SW 1271 (cell line): ENCODE results near the gene YIPF2.
A peak's percentile ranks its signal among the peaks of the same experiment; 100 is the strongest.
"Not testable (repeated sequence)": the region's sequence is repeated elsewhere in the genome, so short reads cannot be mapped to it uniquely, and the experiment has no call there.

Experiments used
- DNase-seq, 2 experiments: peaks; one replicate each; lab custom pipeline; 2025; lab: John Stamatoyannopoulos, UW

The YIPF2 gene

GRCh38 chr19:10941649-10942048, 13.2 kb upstream of the YIPF2 start:
- not testable (repeated sequence) for DNase-seq

- DNase-seq: peak in 1 of 2 experiments; percentile 76
Measured at GRCh38 chr19:10936661-10937084, 8.2 kb upstream of the YIPF2 start.

- no peak for DNase-seq
Measured at GRCh38 chr19:10935371-10936059, 7.1 kb upstream of the YIPF2 start.

GRCh38 chr19:10929402-10929794, 959 bp upstream of the YIPF2 start:
- DNase-seq: no peak

GRCh38 chr19:10927730-10928562, 493 bp downstream of the YIPF2 start:
- DNase-seq: no peak

- DNase-seq: no peak
Measured at GRCh38 chr19:10924597-10924996, 3.8 kb downstream of the YIPF2 start.

- no peak for DNase-seq
Measured at GRCh38 chr19:10923260-10924112, 5.0 kb downstream of the YIPF2 start.

- DNase-seq: no peak
Measured at GRCh38 chr19:10922638-10923014, 5.8 kb downstream of the YIPF2 start.

GRCh38 chr19:10921910-10922637, 6.4 kb downstream of the YIPF2 start:
- no peak for DNase-seq

GRCh38 chr19:10921199-10921909, 7.1 kb downstream of the YIPF2 start:
- no peak for DNase-seq

GRCh38 chr19:10920781-10921180, 7.7 kb downstream of the YIPF2 start:
- DNase-seq: no peak

- no peak for DNase-seq
Measured at GRCh38 chr19:10920288-10920655, 8.2 kb downstream of the YIPF2 start.

GRCh38 chr19:10919352-10920287, 8.8 kb downstream of the YIPF2 start:
- no peak for DNase-seq

GRCh38 chr19:10918359-10918758, 10.1 kb downstream of the YIPF2 start:
- DNase-seq: no peak

GRCh38 chr19:10916602-10917001, 11.8 kb downstream of the YIPF2 start:
- no peak for DNase-seq

GRCh38 chr19:10915130-10916091, 13.0 kb downstream of the YIPF2 start:
- DNase-seq: peak in 1 of 2 experiments; percentile 39

- no peak for DNase-seq
Measured at GRCh38 chr19:10913716-10914340, 14.6 kb downstream of the YIPF2 start.

GRCh38 chr19:10912619-10913018, 15.8 kb downstream of the YIPF2 start:
- no peak for DNase-seq
